HG02870 (cell line): ENCODE results near the gene AP3S2.
"Not testable (repeated sequence)": the region's sequence is repeated elsewhere in the genome, so short reads cannot be mapped to it uniquely, and the experiment has no call there.

ENCODE experiments used
- ATAC-seq: cut with Tn5 transposase; IDR thresholded peaks from one replicate; pipeline ENCODE4 v1.9.1; 2021; ENCODE audit warnings: mild to moderate bottlenecking, moderate library complexity; ENCODE audit not compliant: unreplicated experiment

AP3S2 gene

GRCh38 chr15:89870006-89870405 is 23.8 kb downstream of the AP3S2 start:
- ATAC-seq: no peak

- ATAC-seq: not testable (repeated sequence)
Measured at GRCh38 chr15:89869490-89869889, 24.3 kb downstream of the AP3S2 start.

GRCh38 chr15:89864958-89865739 is 28.6 kb downstream of the AP3S2 start:
- ATAC-seq: no peak

- no peak for ATAC-seq
Measured at GRCh38 chr15:89863918-89864317, 29.9 kb downstream of the AP3S2 start.

- no peak for ATAC-seq
Measured at GRCh38 chr15:89860891-89861290, 32.9 kb downstream of the AP3S2 start.

- ATAC-seq: no peak
Measured at GRCh38 chr15:89860431-89860830, 33.4 kb downstream of the AP3S2 start.

GRCh38 chr15:89858661-89859458 is 34.9 kb downstream of the AP3S2 start:
- ATAC-seq: no peak

- ATAC-seq: no peak
Measured at GRCh38 chr15:89857673-89858072, 36.1 kb downstream of the AP3S2 start.

GRCh38 chr15:89855948-89856347 is 37.8 kb downstream of the AP3S2 start:
- no peak for ATAC-seq

GRCh38 chr15:89854863-89855262 is 38.9 kb downstream of the AP3S2 start:
- not testable (repeated sequence) for ATAC-seq

GRCh38 chr15:89852342-89852995 is 41.3 kb downstream of the AP3S2 start:
- ATAC-seq: no peak

- ATAC-seq: peak; percentile 63
Measured at GRCh38 chr15:89851673-89852341, 42.0 kb downstream of the AP3S2 start.

GRCh38 chr15:89848970-89849292 is 44.9 kb downstream of the AP3S2 start:
- peak; percentile 5 for ATAC-seq

GRCh38 chr15:89847101-89847500 is 46.7 kb downstream of the AP3S2 start:
- ATAC-seq: no peak

- no peak for ATAC-seq
Measured at GRCh38 chr15:89845305-89845893, 48.4 kb downstream of the AP3S2 start.

GRCh38 chr15:89841962-89842361 is 51.8 kb downstream of the AP3S2 start:
- ATAC-seq: no peak

- no peak for ATAC-seq
Measured at GRCh38 chr15:89841306-89841705, 52.5 kb downstream of the AP3S2 start.

- ATAC-seq: no peak
Measured at GRCh38 chr15:89839167-89839810, 54.5 kb downstream of the AP3S2 start.

GRCh38 chr15:89837830-89838178 is 56.0 kb downstream of the AP3S2 start:
- ATAC-seq: no peak

GRCh38 chr15:89837134-89837829 is 56.5 kb downstream of the AP3S2 start:
- ATAC-seq: no peak
